GM18511 (cell line): Measurements from ENCODE around the gene MYL11.
"Not testable (repeated sequence)": the region's sequence is repeated elsewhere in the genome, so short reads cannot be mapped to it uniquely, and the experiment has no call there.

Source experiments
- ATAC-seq: cut with Tn5 transposase; IDR thresholded peaks from one replicate; pipeline ENCODE4 v1.9.1; 2021; ENCODE audit warnings: mild to moderate bottlenecking, moderate library complexity; ENCODE audit not compliant: unreplicated experiment

MYL11 gene

DNA sequence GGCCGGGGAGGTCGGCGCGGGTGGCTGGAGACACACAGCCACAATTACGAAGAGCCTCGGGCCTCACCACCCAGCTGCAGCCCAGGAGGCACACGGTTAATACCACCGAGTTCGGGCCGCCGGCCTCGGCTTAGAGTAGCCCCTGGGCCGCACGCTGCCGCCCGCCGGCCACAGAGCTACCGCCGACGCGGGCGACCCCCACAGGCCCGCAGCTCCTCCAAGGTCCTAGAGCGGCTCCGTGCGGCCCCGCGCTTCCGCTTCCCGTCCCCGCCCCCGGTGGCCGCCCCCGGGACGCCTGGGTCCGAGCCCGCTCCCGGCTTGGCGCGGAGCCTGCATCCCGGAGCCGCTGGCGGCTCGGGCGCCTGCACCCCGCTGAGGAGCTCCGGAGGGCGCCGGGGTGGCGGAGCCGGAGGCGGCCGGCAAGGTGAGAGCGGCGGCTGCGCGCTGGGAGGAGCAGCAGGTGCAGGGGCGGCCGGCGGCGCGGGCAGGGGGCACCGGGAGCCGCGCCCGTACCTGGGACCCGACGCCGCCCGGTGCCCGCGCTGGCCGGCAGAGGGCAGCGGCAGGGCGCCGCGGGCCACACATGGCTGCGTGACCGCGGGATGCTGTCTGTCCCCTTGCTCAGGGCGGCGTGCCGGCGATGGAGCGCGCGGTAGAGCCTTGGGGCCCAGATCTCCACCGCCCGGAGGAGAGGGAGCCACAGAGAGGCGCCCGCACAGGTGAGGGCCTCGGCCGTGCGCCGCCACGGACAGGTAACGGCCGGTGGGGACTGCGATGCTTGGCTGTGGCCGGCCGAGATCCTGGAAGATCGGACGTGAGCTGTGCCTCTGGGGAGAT, 20.8 kb downstream of the MYL11 start, which contains the start of gene ZNF48:
ZNF48 (plus strand) TSS at position 266 of the 837 bp plus-strand sequence; CDS start at position 641, 375 bp downstream.
- ATAC-seq: peak; percentile 67

DNA sequence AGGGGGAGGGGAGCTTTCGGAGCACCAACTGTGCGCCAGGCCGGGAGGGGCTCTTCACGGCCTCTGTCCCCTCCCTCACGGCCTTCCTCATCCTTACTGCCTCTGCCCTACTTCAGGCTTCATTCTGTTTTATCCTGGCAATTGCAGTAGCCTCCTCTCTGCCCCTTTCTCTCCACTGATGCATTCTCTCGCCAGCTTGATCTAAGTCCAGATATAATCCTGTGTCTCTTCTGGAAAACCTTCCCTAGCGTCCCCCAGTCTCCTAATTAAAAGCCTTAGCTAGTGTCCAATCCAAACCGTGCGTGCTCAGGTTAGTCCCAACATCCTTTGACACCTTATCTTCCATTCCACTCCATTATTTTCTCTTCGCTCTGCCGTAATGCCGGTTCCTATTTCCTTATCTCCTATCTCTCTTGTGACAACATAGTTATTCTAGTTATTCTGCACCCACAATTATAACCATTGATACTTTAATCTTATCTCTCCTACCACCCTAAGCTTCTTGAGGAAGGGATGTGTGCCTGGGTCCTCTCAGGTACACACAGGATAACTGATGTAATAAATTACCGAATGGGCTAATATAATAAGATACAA, 21.5 kb downstream of the MYL11 start:
- no peak for ATAC-seq

DNA sequence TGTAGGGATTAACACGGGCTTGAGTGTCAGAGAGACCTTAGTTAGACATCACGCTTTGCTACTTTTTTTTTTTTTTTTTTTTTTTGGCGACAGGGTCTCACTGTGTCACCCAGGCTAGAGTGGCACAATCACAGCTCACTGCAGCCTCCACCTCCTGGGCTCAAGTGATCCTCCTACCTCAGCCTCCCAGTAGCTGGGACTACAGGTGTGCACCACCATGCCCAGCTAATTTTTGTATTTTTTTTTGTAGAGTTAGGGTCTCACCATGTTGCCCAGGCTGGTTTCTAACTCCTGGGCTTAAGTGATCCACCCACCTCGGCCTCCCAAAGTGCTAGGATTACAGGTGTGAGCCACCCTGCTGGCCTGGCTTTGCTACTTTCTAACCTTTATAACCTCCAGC, 22.0 kb downstream of the MYL11 start:
- ATAC-seq: not testable (repeated sequence)

DNA sequence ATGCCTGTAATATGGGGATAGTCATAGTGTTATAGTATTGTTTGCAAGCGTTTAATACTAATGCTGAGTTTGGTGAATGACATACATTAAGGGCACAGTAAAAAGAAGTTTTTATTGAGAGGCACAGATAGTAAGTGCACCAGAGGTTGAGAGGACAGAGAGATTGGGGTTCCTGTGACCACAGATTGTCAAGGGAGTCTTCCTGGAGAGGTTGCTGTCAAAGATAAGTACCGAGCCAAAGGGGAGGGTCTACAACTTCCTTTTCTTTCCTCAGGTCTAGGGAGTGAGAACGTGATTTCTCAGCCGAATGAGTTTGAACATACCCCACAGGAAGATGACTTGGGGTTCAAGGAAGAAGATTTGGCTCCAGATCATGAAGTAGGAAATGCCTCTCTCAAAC, 22.5 kb downstream of the MYL11 start:
- no peak for ATAC-seq

DNA sequence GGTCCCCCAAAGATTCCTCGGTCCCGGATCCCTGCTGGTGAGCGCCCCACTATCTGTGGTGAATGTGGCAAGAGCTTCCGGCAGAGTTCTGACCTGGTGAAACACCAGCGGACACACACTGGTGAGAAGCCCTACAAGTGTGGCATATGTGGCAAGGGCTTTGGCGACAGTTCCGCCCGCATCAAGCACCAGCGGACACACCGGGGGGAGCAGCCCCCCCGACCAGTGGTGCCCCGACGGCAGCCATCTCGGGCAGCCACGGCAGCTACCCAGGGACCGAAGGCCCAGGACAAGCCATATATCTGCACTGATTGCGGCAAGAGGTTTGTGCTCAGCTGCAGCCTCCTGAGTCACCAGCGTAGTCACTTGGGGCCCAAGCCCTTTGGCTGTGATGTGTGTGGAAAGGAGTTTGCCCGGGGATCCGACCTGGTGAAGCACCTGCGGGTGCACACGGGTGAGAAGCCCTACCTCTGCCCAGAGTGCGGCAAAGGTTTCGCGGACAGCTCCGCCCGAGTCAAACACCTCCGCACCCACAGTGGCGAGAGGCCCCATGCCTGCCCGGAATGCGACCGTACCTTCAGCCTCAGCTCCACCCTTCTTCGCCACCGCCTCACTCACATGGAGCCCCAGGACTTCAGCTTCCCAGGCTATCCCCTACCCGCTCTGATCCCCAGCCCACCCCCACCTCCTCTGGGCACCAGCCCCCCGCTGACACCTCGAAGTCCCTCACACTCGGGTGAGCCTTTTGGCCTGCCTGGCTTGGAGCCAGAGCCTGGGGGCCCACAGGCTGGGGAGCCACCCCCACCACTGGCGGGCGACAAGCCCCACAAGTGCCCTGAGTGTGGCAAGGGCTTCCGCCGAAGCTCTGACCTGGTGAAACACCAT, 23.4 kb downstream of the MYL11 start:
- no peak for ATAC-seq

DNA sequence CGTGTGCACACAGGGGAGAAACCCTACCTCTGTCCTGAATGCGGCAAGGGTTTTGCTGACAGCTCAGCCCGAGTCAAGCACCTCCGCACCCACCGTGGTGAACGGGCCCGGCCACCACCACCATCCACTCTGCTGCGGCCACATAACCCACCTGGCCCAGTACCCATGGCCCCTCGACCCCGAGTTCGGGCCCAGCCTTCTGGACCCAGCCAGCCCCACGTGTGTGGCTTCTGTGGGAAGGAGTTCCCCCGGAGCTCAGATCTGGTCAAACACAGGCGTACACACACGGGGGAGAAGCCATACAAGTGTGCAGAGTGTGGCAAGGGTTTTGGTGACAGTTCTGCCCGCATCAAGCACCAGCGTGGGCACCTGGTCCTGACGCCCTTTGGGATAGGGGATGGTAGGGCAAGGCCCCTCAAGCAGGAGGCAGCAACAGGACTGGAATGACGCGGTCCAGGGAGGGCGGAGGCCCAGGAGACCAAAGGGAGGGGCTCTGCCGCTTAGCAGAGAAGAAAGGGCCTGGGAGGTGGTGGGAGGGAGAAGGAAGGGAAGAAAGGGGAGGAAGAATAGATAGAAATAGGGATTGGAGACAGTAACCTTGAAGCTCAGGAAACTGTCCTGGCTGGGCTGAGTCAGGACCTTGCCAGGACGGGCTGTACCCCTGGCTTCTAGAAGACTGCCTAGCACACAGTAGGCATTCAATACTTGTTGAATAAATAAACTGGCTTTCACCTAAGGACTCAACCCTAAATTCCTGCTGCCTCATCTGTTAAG, 24.2 kb downstream of the MYL11 start:
- no peak for ATAC-seq

DNA sequence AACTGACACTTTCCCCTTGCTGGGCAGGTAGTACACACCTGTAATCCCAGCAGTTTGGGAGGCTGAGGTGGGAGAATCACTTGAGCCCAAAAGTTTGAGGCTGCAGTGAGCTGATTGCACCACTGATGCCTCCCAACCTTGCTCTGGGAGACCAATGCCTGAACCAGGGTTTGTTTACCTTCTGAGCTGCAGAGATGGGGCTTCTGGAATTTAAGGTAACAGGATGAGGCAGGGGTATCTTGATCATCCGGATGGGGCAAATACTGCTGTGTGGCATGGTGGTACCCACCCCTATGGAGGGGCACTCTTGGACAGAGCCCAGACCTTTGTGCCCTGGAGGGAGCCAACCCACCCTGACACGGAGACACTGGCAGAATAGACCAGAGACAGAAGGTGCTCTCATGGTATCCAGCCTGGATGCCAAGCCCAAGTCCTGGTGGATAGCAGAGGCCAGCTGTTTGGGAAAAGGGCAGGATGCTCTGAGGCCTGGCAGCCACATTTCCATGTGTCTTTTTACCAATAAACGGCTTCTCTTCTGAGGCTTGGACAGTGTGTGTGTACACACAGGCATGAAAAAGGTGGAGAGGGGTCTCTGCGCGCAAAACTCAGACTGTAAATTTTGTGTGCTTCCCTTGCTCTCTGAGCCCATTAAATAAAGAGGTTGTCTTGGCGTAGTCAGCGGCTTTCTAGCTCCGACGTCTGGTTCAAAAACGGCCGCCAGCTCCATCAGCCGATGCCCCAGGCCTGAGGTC, 25.0 kb downstream of the MYL11 start:
- ATAC-seq: no peak

DNA sequence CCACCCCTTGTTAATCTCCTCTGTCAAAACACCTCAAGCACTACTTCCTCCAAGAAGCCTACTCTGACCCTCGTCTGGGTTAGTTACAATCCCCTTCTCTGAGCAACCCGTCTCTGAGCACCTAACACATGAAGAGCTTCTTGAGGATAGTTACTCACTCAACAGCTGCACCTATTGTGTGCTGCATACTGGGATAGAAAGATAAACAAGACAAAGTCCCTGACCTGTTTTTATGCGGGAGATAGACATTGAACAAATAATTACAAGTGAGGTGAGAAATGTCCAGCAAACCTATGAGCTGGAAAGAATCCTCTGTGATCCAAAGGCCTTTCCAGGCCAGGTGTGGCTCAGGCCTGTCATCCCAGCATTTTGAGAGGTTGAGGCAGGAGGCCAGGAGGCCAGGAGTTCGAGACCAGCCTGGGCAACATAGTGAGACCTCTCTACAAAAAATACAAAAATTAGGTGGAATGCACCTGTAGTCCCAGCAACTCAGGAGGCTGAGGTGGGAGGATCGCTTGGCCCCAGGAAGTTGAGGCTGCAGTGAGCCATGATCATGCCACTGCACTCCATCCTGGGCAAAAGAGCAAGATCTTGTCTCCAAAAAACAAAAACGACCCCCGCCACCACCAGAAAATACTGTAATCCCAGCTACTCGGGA, 27.3 kb downstream of the MYL11 start:
- no peak for ATAC-seq

DNA sequence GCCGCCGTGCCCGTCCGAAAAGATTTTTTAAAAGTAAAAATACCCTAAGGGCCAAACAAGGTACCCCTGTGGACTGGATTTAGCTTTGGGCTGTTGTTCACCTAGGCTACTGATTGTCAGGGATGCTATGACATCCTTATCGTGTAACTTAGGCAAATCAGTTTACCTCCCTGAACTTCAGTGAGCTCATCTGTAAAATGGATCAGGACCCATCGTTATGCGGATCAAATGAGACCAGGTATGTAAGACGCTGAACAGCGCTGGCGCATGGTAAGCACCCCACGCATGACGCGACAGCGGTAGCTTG, 32.1 kb downstream of the MYL11 start:
- peak; percentile 15 for ATAC-seq

DNA sequence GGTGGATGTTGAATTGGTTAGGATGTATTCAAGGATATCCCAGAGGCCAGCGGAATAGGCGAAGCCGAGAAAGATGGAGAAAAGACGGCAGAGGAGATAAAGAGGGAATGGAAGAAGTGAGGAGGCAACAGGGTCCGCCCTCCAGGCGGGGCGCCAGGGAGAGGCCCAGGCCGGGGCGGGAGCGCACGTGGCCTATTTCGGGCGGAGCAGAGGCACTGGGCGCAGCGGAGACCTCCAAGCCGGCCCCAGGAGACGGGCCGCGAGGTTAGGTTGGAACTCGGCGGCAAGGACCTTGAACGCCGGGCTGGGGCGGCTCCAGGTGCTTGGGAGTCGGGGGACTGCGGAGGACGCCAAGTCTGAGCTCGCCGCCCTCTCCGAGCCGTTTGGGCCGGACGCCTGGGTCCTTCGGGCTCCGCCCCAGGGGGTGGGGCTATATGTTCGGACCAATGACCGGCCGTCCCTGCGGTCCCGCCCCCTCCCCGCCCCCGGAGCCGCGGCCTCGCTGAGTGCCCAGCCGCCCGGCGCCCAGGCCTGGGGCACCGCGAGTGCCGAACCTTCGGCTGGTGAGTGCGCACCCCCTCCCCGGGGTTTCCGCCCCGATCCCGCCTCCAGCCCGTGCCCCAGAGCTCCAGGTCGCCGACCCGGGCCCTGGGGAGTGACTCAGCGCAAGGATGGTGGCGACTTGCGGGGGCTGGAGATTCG, 32.7 kb downstream of the MYL11 start, which contains the start of gene ZNF771:
ZNF771 (plus strand) TSS at position 505 of the 702 bp plus-strand sequence. CDS start 448 bp downstream, outside the sequence.
- peak; percentile 76 for ATAC-seq

DNA sequence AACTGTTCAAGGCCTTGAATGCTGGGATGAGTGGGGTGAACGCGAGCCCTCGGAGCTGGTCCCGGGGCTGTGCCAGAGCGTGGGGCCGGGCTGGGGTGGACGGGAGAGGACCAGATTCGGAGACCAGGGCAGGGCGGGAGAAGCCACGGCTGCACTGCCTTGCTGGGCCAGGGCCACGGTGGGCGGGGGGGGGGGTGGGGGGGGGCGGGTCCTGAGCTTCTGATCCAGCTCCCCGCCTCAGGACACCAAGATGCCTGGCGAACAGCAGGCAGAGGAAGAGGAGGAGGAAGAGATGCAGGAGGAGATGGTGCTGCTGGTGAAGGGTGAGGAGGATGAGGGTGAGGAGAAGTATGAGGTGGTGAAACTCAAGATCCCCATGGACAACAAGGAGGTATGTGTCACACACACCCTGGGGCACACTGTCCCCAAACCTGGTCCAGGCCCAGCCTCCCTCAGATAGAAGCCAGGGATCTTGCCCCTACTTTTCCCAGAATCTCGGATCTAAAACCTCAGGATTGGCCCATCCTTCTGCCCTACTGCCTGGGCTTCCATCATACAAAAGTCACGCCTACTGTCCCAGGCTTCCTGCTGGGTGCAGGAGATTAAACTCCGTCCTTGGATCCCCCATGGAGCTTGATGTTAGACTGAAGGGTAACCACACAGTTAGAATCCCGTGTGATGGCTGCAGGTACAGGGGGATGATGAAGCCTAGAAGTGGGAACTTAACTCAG, 33.4 kb downstream of the MYL11 start:
- no peak for ATAC-seq

DNA sequence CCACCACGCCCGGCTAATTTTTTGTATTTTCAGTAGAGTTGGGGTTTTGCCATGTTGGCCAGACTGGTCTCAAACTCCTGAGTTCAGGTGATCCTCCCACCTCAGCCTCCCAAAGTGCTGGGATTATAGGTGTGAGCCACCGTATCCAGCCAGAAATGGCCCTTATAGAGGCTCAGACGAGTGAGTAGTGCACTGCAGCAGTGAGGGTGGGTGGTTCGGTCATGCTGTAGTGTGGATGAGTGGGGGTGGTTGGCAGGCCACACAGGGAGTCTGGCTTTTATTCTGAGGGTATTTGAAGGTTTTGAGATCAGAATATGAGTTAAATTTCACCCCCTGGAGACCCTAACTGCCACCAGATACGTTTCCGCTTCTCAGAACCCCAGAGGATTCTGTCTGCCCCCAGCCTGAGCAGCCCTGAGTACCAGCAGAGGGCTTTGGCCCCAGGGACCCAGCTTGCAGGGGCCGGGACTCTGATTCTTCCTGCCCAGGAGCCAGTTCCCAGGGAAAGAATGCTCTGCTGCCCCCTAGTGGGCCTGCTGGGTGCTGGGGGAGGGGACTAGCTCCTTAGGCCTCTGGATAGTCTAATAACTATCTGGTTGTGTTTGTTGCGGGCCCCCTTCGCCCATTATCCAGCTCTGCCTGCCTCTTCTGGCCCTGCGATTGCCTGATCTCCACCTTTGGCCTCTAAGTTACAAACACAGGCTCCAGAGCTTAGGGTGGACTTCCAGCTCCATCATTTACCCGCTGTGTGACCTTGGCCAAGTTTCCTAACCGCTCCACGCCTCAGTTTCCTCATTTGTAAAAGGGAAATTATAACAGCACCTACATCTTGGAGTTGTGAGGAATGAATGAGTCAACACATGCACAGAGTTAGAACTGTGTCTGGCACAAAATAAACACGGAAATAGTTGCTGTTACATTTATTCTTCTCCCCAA, 34.8 kb downstream of the MYL11 start:
- ATAC-seq: no peak

DNA sequence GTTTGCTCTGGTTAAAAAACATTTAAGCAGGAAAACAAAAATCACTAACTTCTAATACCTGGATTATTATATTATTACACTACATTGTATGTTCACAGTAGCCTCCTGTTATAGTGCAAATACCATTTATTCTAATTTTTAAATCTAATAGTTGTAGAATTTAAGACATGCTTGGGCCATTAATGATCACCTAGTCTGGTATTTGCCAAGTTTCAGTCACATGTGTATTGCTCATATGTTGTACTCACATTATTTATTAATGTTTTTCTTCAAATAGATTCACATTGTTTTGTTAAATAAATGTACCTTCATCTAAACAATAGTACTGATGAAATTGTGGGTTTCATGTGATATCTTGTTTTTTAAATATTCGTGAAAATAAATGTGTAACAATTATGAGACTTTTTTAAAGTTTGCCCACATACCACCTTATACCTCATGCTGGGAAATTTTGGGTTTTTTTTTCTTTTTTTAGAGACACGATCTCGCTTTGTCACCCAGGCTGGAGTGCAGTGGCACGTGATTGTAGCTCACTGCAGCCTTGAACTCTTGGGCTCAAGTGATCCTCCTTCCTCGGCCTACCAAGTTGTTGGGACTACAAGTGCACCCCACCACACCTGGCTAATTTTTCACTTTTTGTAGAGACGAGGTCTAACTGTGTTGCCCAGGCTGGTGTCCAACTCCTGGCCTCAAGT, 38.7 kb downstream of the MYL11 start:
- no peak for ATAC-seq

DNA sequence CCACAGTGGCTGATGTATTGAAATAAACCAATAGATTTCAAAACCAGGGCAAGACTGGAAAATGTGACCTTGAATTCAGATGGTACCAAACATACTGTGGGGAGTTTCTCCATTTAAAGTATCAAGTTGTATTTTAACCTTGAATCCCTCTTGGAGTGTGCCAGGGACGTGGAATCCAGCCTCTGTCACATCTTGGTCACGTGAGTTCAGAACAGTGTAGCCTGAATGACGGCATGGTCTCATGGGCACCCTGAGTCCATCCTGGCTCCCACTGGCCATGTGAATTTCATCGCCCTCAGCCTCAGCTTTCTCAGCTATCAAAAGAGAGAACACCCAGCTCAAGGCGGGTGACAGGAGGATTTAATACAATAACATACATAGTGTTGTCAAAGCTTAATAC, 39.6 kb downstream of the MYL11 start:
- ATAC-seq: no peak

DNA sequence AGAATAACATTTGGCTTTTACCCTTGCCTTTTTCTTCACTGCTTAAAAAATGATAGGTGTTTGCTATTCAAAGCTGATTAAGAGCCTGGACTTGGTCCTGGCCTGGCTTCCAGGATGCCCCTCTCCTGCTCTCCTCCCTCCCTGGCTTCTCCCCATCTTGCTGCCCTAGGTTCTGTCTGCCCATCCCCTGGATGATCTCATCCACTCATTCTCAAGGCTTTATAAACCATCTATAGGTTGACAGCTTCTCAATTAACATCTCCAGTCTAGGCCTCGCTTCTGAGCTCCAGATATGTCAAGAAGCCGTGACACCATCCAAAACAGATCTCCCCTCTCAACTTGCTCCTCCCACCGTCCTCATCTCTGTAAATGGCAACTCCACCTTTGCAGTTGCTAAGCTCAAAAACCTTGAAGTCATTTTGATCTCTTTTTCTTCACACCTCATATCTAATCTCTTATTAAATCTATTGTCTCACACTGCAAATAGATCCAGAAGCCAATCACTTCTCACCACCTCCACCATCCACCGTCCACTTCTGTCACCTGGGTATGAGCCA, 41.5 kb downstream of the MYL11 start:
- ATAC-seq: no peak
